GM23338 (cell line): ENCODE measurements around the gene ELFN1. TPM values are rescaled to one million over a fixed set of nuclear protein-coding genes. Genes with fewer than 3 reads are reported as not detected.

Experiments used
- ATAC-seq: fragments of 200-7000 bp; cut with Tn5 transposase; 3 replicates; pipeline ENCODE4 v1.9.1; 2020
- DNase-seq: peaks from one replicate; pipeline ENCODE4 v3.0.0-alpha.2; 2015; ENCODE audit warnings: low spot score
- H2AFZ ChIP-seq: fragments of 200-600 bp; sonication (generic); 2 replicates; pipeline ENCODE4 v1.8.0; 2016; ENCODE audit warnings: antibody characterized with exemption, mild to moderate bottlenecking, moderate library complexity
- H3F3A ChIP-seq: fragments of 200-600 bp; sonication (generic); replicated peaks from 2 replicates; pipeline ENCODE4 v1.8.0; 2017; ENCODE audit warnings: antibody characterized with exemption, mixed run types, low read depth
- H3K27ac ChIP-seq: fragments of 200-600 bp; sonication (generic); 2 replicates; pipeline ENCODE4 v1.6.1; 2016; ENCODE audit warnings: low read depth
- H3K27me3 ChIP-seq: fragments of 200-600 bp; sonication (generic); 2 replicates; pipeline ENCODE4 v1.8.0; 2016; ENCODE audit warnings: mild to moderate bottlenecking, mixed run types, moderate library complexity; ENCODE audit not compliant: insufficient read depth
- H3K36me3 ChIP-seq: fragments of 200-600 bp; sonication (generic); 2 replicates; pipeline ENCODE4 v1.8.0; 2016; ENCODE audit warnings: mild to moderate bottlenecking; ENCODE audit not compliant: insufficient read depth
- H3K4me1 ChIP-seq: fragments of 200-600 bp; sonication (generic); 2 replicates; pipeline ENCODE4 v1.8.0; 2016; ENCODE audit warnings: mild to moderate bottlenecking, moderate library complexity; ENCODE audit not compliant: insufficient read depth
- H3K4me2 ChIP-seq: fragments of 200-600 bp; sonication (generic); 2 replicates; pipeline ENCODE4 v1.7.1; 2017; ENCODE audit warnings: mixed run types
- H3K4me3 ChIP-seq: fragments of 200-600 bp; sonication (generic); 2 replicates; pipeline ENCODE4 v1.6.1; 2016; ENCODE audit warnings: mixed run types
- H3K79me2 ChIP-seq: fragments of 200-600 bp; sonication (generic); replicated peaks from 2 replicates; pipeline ENCODE4 v1.8.0; 2017; ENCODE audit warnings: mild to moderate bottlenecking; ENCODE audit not compliant: insufficient read depth
- H3K9me2 ChIP-seq: fragments of 200-600 bp; sonication (generic); 2 replicates; pipeline ENCODE4 v1.8.0; 2017; ENCODE audit not compliant: insufficient read depth
- H4K20me1 ChIP-seq: fragments of 200-600 bp; sonication (generic); replicated peaks from 2 replicates; pipeline ENCODE4 v1.8.0; 2017; ENCODE audit warnings: mild to moderate bottlenecking; ENCODE audit not compliant: insufficient read depth
- H3K27ac Mint-ChIP-seq: 2 replicates; pipeline ENCODE4 v1.8.0; 2020; ENCODE audit warnings: inconsistent platforms, mild to moderate bottlenecking, moderate library complexity, mixed read lengths
- H3K27me3 Mint-ChIP-seq: 3 replicates; pipeline ENCODE4 v1.8.0; 2022; ENCODE audit warnings: low read depth, mild to moderate bottlenecking, moderate library complexity, mixed read lengths, inconsistent platforms; ENCODE audit not compliant: insufficient read depth, poor library complexity
- H3K36me3 Mint-ChIP-seq: 3 replicates; pipeline ENCODE4 v1.8.0; 2021; ENCODE audit warnings: low read depth, mild to moderate bottlenecking, inconsistent platforms, moderate library complexity, mixed read lengths
- H3K4me1 Mint-ChIP-seq: 3 replicates; pipeline ENCODE4 v1.8.0; 2020; ENCODE audit warnings: mild to moderate bottlenecking, inconsistent platforms, mixed read lengths
- H3K4me3 Mint-ChIP-seq: 3 replicates; pipeline ENCODE4 v1.8.0; 2021; ENCODE audit warnings: moderate library complexity, mild to moderate bottlenecking, inconsistent platforms, mixed read lengths
- H3K9me3 Mint-ChIP-seq: 3 replicates; pipeline ENCODE4 v1.8.0; 2020; ENCODE audit warnings: moderate library complexity, mild to moderate bottlenecking, inconsistent platforms, mixed read lengths
- CREB1 ChIP-seq: fragments of 250-450 bp; sonication (Bioruptor Pico); IDR thresholded peaks from 2 replicates; pipeline ENCODE4 v1.5.0; 2020; ENCODE audit warnings: low read depth, mild to moderate bottlenecking, moderate library complexity
- CTCF ChIP-seq, 2 experiments: fragments of 200-600 bp in 1 of 2; sonication (generic) in 1 of 2; conservative IDR thresholded peaks; 2 replicates each; pipeline versions ENCODE4 v1.5.1 to v1.6.1; 2016 to 2017; ENCODE audit warnings: antibody characterized with exemption in 2 of 2, low read depth in 2 of 2, mild to moderate bottlenecking in 2 of 2, moderate library complexity in 1 of 2
- ETS1 ChIP-seq: IDR thresholded peaks from 2 replicates; pipeline ENCODE4 v1.6.1; 2016; ENCODE audit warnings: antibody characterized with exemption
- EZH2 ChIP-seq: fragments of 200-600 bp; sonication (generic); IDR thresholded peaks from one replicate; pipeline ENCODE4 v1.8.0; 2017; ENCODE audit warnings: antibody characterized with exemption, mild to moderate bottlenecking, low read depth; ENCODE audit not compliant: unreplicated experiment
- EZH2phosphoT487 ChIP-seq: fragments of 200-600 bp; sonication (generic); IDR thresholded peaks from one replicate; pipeline ENCODE4 v1.8.1; 2018; ENCODE audit warnings: antibody characterized with exemption; ENCODE audit not compliant: unreplicated experiment
- JUNB ChIP-seq: IDR thresholded peaks from one replicate; pipeline ENCODE4 v1.6.1; 2016; ENCODE audit warnings: antibody characterized with exemption; ENCODE audit not compliant: unreplicated experiment
- NANOG ChIP-seq: IDR thresholded peaks from 2 replicates; pipeline ENCODE4 v1.6.1; 2016; ENCODE audit warnings: antibody characterized with exemption, borderline replicate concordance
- POLR2AphosphoS5 ChIP-seq: IDR thresholded peaks from 2 replicates; pipeline ENCODE4 v1.6.1; 2016; ENCODE audit warnings: antibody characterized with exemption, low read depth
- REST ChIP-seq: IDR thresholded peaks from one replicate; pipeline ENCODE4 v1.6.1; 2018; ENCODE audit warnings: antibody characterized with exemption; ENCODE audit not compliant: unreplicated experiment
- STAT1 ChIP-seq: IDR thresholded peaks from one replicate; pipeline ENCODE4 v1.6.1; 2016; ENCODE audit warnings: antibody characterized with exemption; ENCODE audit not compliant: unreplicated experiment
- ZNF114 ChIP-seq: fragments of 250-450 bp; sonication (Bioruptor Pico); IDR thresholded peaks from 2 replicates; pipeline ENCODE4 v1.5.0; 2020; ENCODE audit warnings: mild to moderate bottlenecking, moderate library complexity
- ZNF331 ChIP-seq: fragments of 250-450 bp; sonication (Bioruptor Pico); IDR thresholded peaks from 2 replicates; pipeline ENCODE4 v1.5.0; 2020; ENCODE audit warnings: low read depth, mild to moderate bottlenecking, moderate library complexity
- ZNF462 ChIP-seq: fragments of 250-450 bp; sonication (Bioruptor Pico); IDR thresholded peaks from 2 replicates; pipeline ENCODE4 v1.5.0; 2020; ENCODE audit warnings: mild to moderate bottlenecking, moderate library complexity
- polyA plus RNA-seq: library from polyadenylated mRNA; unstranded; fragments of >200 nt; fragmentation: Nextera tagmentation; extraction: Ambion mirVana; gene quantifications from 2 replicates; pipeline ENCODE4 v1.2.1, GENCODE V29; 2016
- total RNA-seq: library from RNA; depleted of rRNA; stranded (reverse); fragments of >200 nt; shearing (Covaris generic); gene quantifications from 2 replicates; pipeline ENCODE4 v1.2.3, GENCODE V29; 2014

ELFN1 gene
- total and polyA plus RNA-seq, 2 experiments from 2014 or later = 0.08 to 3.5 TPM

- no peak overlapping the region for H3K4me3 Mint-ChIP-seq
- Histone ChIP-seq H3K4me1 (no peaks in the 10 kb centered on the region), H2AFZ (no peak overlapping the region), H3K27ac (no peak overlapping the region), H3K27me3 (no peaks in the 10 kb centered on the region), H3K79me2 (no peaks in the 10 kb centered on the region), H3K4me2 (no peak overlapping the region), H3K4me3 (no peak overlapping the region), H3K9me2 (no peaks in the 10 kb centered on the region), H4K20me1 (no peaks in the 10 kb centered on the region), H3K36me3 (no peaks in the 10 kb centered on the region), H3F3A (no peaks in the 10 kb centered on the region)
- DNase-seq = no peak
- TF ChIP-seq ZNF331 = no peak
- TF ChIP-seq EZH2phosphoT487 = no peak
- TF ChIP-seq ETS1 = no peak
- no peak for TF ChIP-seq STAT1
- no peak for TF ChIP-seq JUNB
- TF ChIP-seq CREB1 (CRISPR knock-in tag) = no peak
- TF ChIP-seq REST = no peak
- TF ChIP-seq ZNF114 (CRISPR knock-in tag) = no peak
- no peak for TF ChIP-seq CTCF (conservative IDR thresholded peaks at IDR 0.05; ENCODE audit: low read depth in 2 of 2)
- TF ChIP-seq NANOG = no peak
- no peak for TF ChIP-seq POLR2AphosphoS5
- no peak for TF ChIP-seq EZH2
- no peak for TF ChIP-seq ZNF462 (CRISPR knock-in tag)
- ATAC-seq = no peak
- peaks cover 6% of the 10 kb centered on the region for H3K27me3 Mint-ChIP-seq
- H3K36me3 Mint-ChIP-seq = no peaks in the 10 kb centered on the region; the same call in 2 of the 3 replicates
- H3K4me1 Mint-ChIP-seq = peaks cover 3% of the 10 kb centered on the region; the same call in 2 of the 3 replicates
- no peak overlapping the region for H3K27ac Mint-ChIP-seq
- H3K9me3 Mint-ChIP-seq = no peaks in the 10 kb centered on the region
Observed at GRCh38 chr7:1745576-1746490, 75.8 kb downstream of the ELFN1 start.
